ENCODE data around the gene AAGAB.
"Not testable (repeated sequence)": the region's sequence is repeated elsewhere in the genome, so short reads cannot be mapped to it uniquely, and the experiment has no call there.

The AAGAB gene

GRCh38 chr15:67251318-67251717 is 3.1 kb downstream of the AAGAB start:
- no peak for DNase-seq

DNA sequence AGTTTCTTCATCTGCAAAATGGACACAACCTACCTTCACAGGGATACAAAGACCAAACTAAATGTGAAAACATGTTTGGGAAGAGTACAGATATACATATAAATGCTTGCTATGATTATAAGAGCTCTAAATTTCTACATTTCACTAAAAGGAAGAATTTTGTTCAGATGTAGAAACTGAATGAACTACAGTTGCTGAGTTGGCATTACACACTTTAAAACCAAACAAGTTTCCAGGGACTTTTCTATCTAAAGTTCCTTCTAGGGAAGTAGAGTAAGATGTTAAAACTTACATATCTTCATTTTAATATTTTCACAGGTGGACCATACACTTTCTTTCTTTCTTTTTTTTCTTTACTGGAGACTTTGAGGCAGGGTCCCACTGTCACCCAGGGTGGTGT is 4.6 kb downstream of the AAGAB start:
- DNase-seq, result no peak

GRCh38 chr15:67248011-67248505 is 6.4 kb downstream of the AAGAB start:
- no peak for DNase-seq

GRCh38 chr15:67246606-67247005 is 7.9 kb downstream of the AAGAB start:
- DNase-seq, result not testable (repeated sequence)

DNA sequence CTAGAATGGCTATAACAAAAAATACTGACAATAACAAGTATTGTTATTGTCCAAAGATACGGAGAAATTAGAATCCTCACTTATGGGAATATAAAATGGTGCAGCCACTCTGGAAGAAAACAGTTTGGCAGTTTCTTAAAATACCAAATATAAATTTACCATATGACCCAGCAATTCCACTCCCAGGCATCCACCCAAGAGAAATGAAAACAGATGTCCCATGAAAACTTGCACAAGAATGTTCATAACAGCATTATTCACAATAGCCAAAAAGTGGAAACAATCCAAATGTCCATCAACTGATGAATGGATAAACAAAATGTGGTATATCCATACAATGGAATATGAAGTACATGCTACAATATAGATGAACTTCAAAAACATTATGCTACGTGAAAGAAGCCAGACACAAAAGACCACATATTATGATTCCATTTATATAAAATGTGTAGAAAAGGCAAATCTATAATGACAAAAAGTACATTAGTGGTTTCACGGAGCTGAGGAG is 9.4 kb downstream of the AAGAB start:
- no peak for DNase-seq

- no peak for DNase-seq
These were observed 11.8 kb downstream of the AAGAB start for GRCh38 chr15:67242708-67243111.

- no peak for DNase-seq
These were observed 13.2 kb downstream of the AAGAB start for GRCh38 chr15:67241132-67241855.

GRCh38 chr15:67240235-67241131 is 14.0 kb downstream of the AAGAB start:
- DNase-seq, result peak; percentile 32

- DNase-seq, result no peak
These were observed 21.9 kb downstream of the AAGAB start for GRCh38 chr15:67232591-67232990.

DNA sequence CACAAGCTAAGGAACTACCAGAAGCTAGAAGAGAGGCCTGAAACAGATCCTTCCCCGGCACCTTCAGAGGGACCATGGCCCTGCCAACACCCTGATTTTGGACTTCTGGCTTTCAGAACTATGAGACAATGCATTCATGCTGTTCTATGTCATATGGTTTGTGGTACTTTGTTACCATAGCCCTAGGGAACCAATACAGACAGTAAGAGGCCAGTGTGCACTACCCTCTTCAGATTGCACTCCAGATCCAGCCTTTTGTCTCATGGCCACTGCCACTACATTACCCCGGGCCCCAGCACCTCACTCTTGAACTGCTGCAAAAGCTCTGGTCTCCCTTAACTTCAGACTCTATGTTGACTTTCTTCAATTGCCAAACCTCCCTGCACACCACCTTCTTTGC is 24.0 kb downstream of the AAGAB start:
- DNase-seq, result no peak

DNA sequence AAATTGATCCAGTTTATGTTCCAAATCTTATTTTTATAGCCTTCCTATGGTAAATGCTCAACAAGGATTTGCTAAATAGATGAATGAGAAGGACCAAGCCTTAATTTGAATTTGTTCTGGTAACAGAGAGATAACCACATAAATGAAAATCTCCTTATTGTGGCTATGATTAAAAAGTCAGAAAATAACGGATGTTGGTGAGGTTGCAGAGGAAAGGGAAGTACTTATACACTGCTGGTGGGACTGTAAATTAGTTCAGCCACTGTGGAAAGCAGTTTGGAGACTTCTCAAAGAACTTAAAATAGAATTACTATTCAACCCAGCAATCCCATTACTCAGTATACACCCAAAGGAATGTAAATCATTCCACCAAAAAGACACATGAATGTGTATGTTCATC is 26.2 kb downstream of the AAGAB start:
- no peak for DNase-seq

DNA sequence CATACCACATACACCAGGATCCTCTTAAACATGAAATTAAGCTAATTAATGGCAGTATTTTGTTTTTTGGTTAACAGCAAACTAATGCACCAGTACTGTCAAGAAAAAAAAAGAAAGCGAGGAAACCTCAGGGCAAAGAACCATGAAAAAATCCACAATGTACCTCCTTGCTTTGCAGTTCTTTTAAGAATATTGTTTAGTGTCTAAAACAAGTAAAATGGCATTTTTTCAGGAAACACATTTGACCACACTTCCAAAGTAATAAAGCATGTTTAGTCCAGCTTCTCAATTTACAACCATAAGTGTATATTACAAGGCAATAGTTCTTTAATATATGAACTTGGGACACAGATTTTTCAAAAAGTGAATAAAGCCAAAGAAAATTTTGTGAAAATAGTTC is 26.6 kb downstream of the AAGAB start:
- no peak for DNase-seq

GRCh38 chr15:67227431-67227830 is 27.0 kb downstream of the AAGAB start:
- no peak for DNase-seq

DNA sequence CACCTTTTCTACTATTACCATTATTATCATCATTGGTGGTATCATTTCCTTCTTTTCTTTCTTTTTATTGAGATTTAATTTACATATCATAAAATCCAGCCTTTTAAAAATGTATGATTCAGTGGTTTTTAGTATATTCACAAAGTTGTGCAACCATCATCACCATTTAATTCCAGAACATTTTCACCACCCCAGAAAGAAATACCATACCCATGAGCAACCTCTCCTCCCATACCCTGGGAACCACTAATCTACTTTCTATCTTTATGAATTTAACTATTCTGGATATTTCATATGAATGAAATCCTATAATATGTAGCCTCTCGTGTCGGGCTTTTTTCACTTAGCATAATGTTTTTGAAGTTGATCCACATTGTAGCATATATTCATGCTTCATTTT is 29.1 kb downstream of the AAGAB start:
- no peak for DNase-seq

- no peak for DNase-seq
These were observed 29.6 kb downstream of the AAGAB start for GRCh38 chr15:67224889-67225288.

GRCh38 chr15:67219288-67219687 is 35.2 kb downstream of the AAGAB start:
- DNase-seq, result no peak

DNA sequence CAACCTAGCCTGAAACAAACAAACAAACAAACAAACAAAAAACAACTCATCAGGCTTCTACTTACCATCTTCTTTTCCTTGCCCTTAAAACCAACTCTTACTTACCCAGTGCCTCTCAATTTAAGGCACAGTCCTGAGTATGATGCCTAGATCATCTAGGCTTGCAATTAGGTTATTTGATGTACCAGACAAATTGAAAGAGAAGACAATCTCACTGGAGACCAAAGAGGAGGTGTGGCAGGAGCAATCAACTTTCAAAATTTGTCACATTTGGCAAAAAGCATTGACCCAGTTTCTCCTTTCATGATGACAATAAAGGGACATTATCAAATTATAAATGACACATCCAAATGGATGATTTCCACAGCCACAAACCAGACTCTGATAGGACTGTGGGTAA is 36.0 kb downstream of the AAGAB start:
- DNase-seq, result no peak

DNA sequence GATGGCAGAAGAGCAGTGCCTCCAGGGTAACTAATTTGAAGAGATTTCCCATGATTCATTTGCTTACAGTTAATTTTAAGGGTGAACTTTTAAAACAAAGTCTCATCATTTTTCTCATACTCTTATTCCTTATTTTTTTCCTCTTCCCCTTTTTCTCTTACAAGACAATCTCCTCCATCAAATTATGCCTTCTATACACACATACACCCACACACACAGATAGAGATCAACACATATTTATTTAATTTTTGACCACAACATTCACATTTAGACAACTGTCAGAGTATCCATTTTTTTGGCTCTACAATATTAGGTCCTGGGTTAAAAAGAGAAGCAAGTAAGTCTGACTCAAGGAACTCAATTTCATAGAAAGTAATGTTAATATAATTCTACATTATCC is 37.6 kb downstream of the AAGAB start:
- DNase-seq, result no peak

DNA sequence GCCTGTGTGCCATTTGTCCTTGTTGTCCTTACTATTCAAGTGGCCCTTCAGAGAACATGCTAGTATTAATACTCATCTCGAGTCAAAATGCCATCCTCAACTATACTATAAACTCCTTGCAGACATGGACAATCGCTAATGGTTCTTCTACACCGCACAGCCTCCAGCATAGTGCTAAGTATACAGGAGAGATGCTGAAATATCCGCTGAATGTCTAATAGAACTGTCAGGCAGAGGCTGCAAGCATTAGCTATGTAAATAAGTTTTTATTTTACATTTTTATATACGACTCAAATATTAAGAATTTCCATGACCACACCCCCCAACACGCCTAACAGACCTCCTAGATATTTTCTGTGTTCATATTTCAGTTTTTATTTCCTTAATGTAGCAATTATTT is 39.4 kb downstream of the AAGAB start:
- DNase-seq, result no peak

DNA sequence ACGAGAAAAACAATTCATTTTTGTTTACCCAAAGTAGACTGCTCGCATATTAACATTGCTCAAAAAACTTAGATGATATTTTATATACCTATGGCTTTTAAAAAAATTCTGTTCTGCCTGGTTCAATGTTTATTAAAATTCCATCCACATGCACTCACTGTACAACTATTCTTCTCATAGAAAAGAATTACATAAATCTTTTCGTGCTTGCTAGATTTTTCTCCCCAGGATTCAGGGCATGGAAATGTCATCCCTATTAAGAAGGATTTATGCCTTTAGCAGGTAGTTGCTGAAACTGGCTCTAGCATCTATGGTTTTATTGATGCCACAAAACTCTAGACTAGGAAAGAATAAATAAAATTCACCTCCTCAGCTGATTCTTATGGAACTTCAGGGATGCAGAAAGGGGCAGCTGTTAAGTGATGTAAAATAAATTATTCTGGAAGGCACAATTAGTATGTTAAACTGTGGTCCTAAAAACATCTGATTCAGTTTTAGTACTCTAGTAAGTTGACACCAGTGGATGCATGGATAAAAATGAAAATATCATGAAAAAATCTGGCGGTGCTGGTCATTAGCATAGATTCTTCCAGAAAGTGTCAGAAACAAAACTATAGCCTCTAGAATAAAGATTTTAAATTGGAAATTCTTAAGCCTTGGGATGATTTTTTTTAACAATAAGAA is 41.6 kb downstream of the AAGAB start:
- DNase-seq, result no peak

- DNase-seq, result no peak
These were observed 43.8 kb downstream of the AAGAB start for GRCh38 chr15:67210555-67211168.

GRCh38 chr15:67208396-67208795 is 46.1 kb downstream of the AAGAB start:
- DNase-seq, result no peak

All from NCI-H146 (cell line).